ENCODE measurements around the gene P2RY11.

The P2RY11 gene

GRCh38 chr19:10141479-10141878 is 30.0 kb downstream of the P2RY11 start:
- DNase-seq (ENCODE audit: low read depth in 3 of 3): no peak

- DNase-seq (ENCODE audit: low read depth in 3 of 3): no peak
These were observed 30.5 kb downstream of the P2RY11 start for GRCh38 chr19:10141973-10142372.

GRCh38 chr19:10142701-10143375 is 31.3 kb downstream of the P2RY11 start:
- DNase-seq (ENCODE audit: low read depth in 3 of 3): no peak

- DNase-seq (ENCODE audit: low read depth in 3 of 3): no peak
These were observed 32.2 kb downstream of the P2RY11 start for GRCh38 chr19:10143681-10144080.

GRCh38 chr19:10144361-10144760 is 32.9 kb downstream of the P2RY11 start:
- no peak for DNase-seq (ENCODE audit: low read depth in 3 of 3)

GRCh38 chr19:10145031-10145430 is 33.5 kb downstream of the P2RY11 start:
- no peak for DNase-seq (ENCODE audit: low read depth in 3 of 3)

- DNase-seq (ENCODE audit: low read depth in 3 of 3): no peak
These were observed 34.6 kb downstream of the P2RY11 start for GRCh38 chr19:10146142-10146541.

GRCh38 chr19:10149427-10149826 is 37.9 kb downstream of the P2RY11 start:
- no peak for DNase-seq (ENCODE audit: low read depth in 3 of 3)

GRCh38 chr19:10151521-10151920 is 40.0 kb downstream of the P2RY11 start:
- no peak for DNase-seq (ENCODE audit: low read depth in 3 of 3)

GRCh38 chr19:10152100-10152499 is 40.6 kb downstream of the P2RY11 start:
- DNase-seq (ENCODE audit: low read depth in 3 of 3): no peak

GRCh38 chr19:10155839-10156238 is 44.3 kb downstream of the P2RY11 start:
- DNase-seq (ENCODE audit: low read depth in 3 of 3): no peak

GRCh38 chr19:10158071-10158470 is 46.6 kb downstream of the P2RY11 start:
- no peak for DNase-seq (ENCODE audit: low read depth in 3 of 3)

- DNase-seq (ENCODE audit: low read depth in 3 of 3): no peak
These were observed 47.0 kb downstream of the P2RY11 start for GRCh38 chr19:10158485-10158884.

GRCh38 chr19:10159610-10160009 is 48.1 kb downstream of the P2RY11 start:
- no peak for DNase-seq (ENCODE audit: low read depth in 3 of 3)

GRCh38 chr19:10163536-10163935 is 52.0 kb downstream of the P2RY11 start:
- no peak for DNase-seq (ENCODE audit: low read depth in 3 of 3)
